Measurements from ENCODE around the gene KMT2E.

Gene KMT2E

DNA sequence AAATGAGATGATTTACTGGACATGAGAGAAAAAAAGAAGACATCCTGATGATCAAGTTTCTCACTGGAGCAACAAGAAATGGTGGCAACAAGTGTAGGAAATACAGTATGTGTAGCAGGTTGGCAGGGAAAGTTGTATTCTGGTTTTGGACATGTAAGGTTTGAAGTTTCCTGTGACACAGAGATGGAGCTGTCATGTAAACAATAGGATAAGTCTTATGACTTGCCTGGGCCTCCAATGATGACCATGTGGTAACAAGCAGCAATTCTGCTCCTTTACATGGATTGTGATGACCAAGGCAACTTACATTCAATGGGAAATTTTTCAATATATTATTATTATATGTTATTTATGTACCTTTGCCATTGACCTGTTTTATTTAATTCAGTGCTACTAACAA, 125.4 kb downstream of the KMT2E start:
- Histone ChIP-seq H3K4me3 (ENCODE audit: low read length) (no peak overlapping the region), H3K36me3 (ENCODE audit: insufficient read depth, low read length) (peaks cover 34% of the 10 kb centered on the region), H3K4me1 (ENCODE audit: insufficient read depth, low read length) (no peaks in the 10 kb centered on the region), H3K27me3 (ENCODE audit: insufficient read depth, low read length) (no peaks in the 10 kb centered on the region), H3K9me3 (ENCODE audit: insufficient read depth, low read depth, low read length) (no peaks in the 10 kb centered on the region), H3K9ac (ENCODE audit: low read depth, low read length) (no peak overlapping the region), H3K27ac (ENCODE audit: low read depth, low read length) (no peak overlapping the region)

DNA sequence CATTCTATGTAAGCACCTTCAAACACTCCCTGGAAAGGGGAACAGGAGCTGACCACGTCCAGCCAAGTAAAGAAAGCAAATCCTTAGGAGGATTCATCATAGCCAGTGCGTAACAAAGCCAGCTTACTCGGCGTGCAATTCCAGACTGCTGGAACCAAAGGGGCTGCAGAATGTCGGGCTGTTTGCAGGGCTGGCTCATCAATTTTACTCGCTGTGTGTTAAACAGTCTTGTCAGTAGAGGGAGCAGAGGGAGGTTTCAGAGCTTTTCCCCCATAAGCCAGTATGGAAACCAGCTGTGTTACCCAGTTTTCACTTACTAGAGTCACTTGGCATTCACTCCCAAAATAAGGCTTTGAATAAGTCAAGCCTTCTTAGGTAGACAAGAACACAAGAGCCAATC, 127.1 kb downstream of the KMT2E start:
- peaks cover 34% of the 10 kb centered on the region for H3K36me3 ChIP-seq (ENCODE audit: insufficient read depth, low read length)
- H3K27ac ChIP-seq (ENCODE audit: low read depth, low read length) = no peak overlapping the region
- WGBS = 65% methylated on average over 6 of the region's 6 CpGs

DNA sequence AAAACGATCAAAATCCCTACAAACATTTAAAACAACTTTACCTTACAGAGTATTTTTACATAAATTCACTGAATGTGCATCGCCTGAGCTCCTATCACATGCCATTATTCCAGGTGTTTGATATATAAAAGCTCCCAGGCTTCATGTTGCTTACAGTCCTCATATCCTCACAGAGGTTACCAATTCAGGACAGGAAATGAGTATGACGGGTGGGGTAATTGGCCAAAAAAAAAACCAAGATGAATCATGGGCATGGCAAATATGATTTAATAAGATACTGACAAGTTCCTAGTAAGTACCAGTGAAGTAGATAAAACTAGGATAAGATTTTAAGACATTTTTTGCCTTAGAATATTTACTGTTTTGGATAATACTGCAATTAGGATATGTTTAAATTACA, 135.8 kb downstream of the KMT2E start:
- Histone ChIP-seq H3K4me3 (ENCODE audit: low read length) (no peak overlapping the region), H3K36me3 (ENCODE audit: insufficient read depth, low read length) (0 out of 2 replicates have a peak, but pooled peaks cover 4% of the 10 kb centered on the region), H3K27ac (ENCODE audit: low read depth, low read length) (no peak overlapping the region), H3K9me3 (ENCODE audit: insufficient read depth, low read depth, low read length) (no peaks in the 10 kb centered on the region), H3K9ac (ENCODE audit: low read depth, low read length) (no peak overlapping the region), H3K4me1 (ENCODE audit: insufficient read depth, low read length) (no peaks in the 10 kb centered on the region), H3K27me3 (ENCODE audit: insufficient read depth, low read length) (no peaks in the 10 kb centered on the region)
- 89% methylated on average over 3 of the region's 3 CpGs for WGBS

More for the DNA sequence above, 127.1 kb downstream of the KMT2E start:
- Histone ChIP-seq H3K9ac (ENCODE audit: low read depth, low read length) (no peak overlapping the region), H3K4me1 (ENCODE audit: insufficient read depth, low read length) (no peaks in the 10 kb centered on the region), H3K27me3 (ENCODE audit: insufficient read depth, low read length) (no peaks in the 10 kb centered on the region), H3K4me3 (ENCODE audit: low read length) (no peak overlapping the region), H3K9me3 (ENCODE audit: insufficient read depth, low read depth, low read length) (no peaks in the 10 kb centered on the region)

DNA sequence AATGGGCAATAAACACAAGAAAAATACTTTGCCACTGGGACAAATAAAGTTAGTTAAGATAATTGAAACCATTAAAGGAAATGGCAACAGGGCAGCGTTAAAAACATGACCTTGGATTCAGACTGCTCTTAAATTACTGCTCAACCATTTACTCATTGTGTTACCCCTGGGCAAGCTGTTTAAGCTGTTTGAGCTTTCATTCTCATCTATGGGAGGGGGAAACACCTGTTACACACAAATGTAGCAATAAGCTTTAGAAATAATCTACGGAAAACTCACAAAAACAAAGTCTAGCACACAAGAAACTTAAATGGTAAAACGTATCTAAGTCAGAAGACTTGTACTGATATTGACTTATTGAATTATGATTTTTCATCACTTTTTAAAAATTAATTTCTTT, 137.1 kb downstream of the KMT2E start:
- 96% methylated on average over 2 of the region's 3 CpGs for WGBS
- no peaks in the 10 kb centered on the region for H3K27me3 ChIP-seq (ENCODE audit: insufficient read depth, low read length)
- no peak overlapping the region for H3K27ac ChIP-seq (ENCODE audit: low read depth, low read length)
- H3K4me1 ChIP-seq (ENCODE audit: insufficient read depth, low read length) = no peaks in the 10 kb centered on the region
- no peak overlapping the region for H3K9ac ChIP-seq (ENCODE audit: low read depth, low read length)
- H3K4me3 ChIP-seq (ENCODE audit: low read length) = no peak overlapping the region
- H3K36me3 ChIP-seq (ENCODE audit: insufficient read depth, low read length) = peaks cover 7% of the 10 kb centered on the region; the same call in 1 of the 2 replicates
- no peaks in the 10 kb centered on the region for H3K9me3 ChIP-seq (ENCODE audit: insufficient read depth, low read depth, low read length)

DNA sequence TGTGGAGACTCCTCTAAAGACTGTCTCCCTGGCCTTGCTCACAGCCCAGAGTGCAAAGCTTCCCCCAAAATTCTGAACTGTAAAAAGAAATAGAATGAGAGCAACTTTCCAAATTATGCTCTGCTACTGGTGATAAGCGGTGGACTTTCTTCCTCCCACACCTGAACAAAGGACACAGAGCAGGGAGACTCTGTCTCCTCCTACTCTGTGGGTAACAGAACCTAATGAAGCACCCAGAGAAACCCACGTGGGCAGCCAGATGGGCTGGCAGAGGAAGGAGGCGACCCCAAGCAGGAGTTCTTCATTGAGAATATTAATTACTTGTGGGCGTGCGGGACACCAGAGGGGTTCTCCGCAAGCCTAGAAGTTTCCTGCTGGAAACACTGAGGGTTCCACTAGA, 139.5 kb downstream of the KMT2E start:
- no peaks in the 10 kb centered on the region for H3K9me3 ChIP-seq (ENCODE audit: insufficient read depth, low read depth, low read length)
- no peak overlapping the region for H3K27ac ChIP-seq (ENCODE audit: low read depth, low read length)
- H3K27me3 ChIP-seq (ENCODE audit: insufficient read depth, low read length) = no peaks in the 10 kb centered on the region
- H3K4me1 ChIP-seq (ENCODE audit: insufficient read depth, low read length) = no peaks in the 10 kb centered on the region
- H3K36me3 ChIP-seq (ENCODE audit: insufficient read depth, low read length) = peaks cover 3% of the 10 kb centered on the region; the same call in 1 of the 2 replicates
- no peak overlapping the region for H3K9ac ChIP-seq (ENCODE audit: low read depth, low read length)
- WGBS = 94% methylated on average over 6 of the region's 6 CpGs
- no peak overlapping the region for H3K4me3 ChIP-seq (ENCODE audit: low read length)

DNA sequence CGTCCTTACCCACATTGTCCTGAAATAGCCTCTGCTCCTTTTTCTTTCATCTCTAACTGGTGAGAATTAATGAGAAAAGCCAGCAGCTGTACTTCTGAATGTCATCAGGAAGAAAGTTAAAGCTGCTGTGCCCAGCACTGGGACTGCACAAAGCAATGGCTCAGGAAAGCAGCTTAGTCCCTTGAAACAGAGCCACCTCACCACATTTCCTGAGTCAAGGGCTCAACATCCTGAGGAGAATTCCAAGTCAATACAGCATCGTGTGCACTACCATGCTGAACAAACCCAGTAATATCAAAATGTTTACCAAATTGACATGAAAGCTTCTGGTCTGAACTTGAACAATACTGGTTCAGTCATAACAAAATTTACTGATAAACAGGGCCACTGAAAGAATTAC, 140.1 kb downstream of the KMT2E start:
- H3K4me3 ChIP-seq (ENCODE audit: low read length) = no peak overlapping the region
- peaks cover 3% of the 10 kb centered on the region; the same call in 1 of the 2 replicates for H3K36me3 ChIP-seq (ENCODE audit: insufficient read depth, low read length)
- no peaks in the 10 kb centered on the region for H3K27me3 ChIP-seq (ENCODE audit: insufficient read depth, low read length)
- no peak overlapping the region for H3K27ac ChIP-seq (ENCODE audit: low read depth, low read length)
- no peaks in the 10 kb centered on the region for H3K9me3 ChIP-seq (ENCODE audit: insufficient read depth, low read depth, low read length)
- H3K4me1 ChIP-seq (ENCODE audit: insufficient read depth, low read length) = no peaks in the 10 kb centered on the region
- H3K9ac ChIP-seq (ENCODE audit: low read depth, low read length) = no peak overlapping the region
- whole genome bisulfite sequencing = 98% methylated on average over 2 of the region's 2 CpGs

DNA sequence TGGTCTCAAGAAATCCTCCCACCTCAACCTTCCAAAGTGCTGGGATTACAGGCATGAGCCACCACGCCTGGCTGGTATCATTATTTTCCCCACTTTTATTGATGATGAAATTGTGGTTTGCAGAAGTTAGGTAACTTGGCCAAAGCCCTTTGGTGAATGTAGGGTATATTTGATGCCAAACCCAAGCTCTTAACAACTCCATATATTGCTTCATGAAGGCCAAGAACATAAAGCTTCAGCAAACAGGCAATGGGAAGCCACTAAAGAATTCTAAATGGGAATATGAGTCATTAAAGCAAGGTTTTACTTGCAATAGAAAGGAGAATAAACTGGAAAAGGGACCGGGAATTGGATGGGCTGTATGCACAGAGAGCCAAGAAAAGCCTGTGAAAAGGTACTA, 142.7 kb downstream of the KMT2E start:
- H3K9ac ChIP-seq (ENCODE audit: low read depth, low read length) = no peak overlapping the region
- WGBS = 95% methylated on average over 1 of the region's 2 CpGs
- H3K4me1 ChIP-seq (ENCODE audit: insufficient read depth, low read length) = no peaks in the 10 kb centered on the region
- H3K27me3 ChIP-seq (ENCODE audit: insufficient read depth, low read length) = no peaks in the 10 kb centered on the region
- no peak overlapping the region for H3K27ac ChIP-seq (ENCODE audit: low read depth, low read length)
- no peaks in the 10 kb centered on the region for H3K9me3 ChIP-seq (ENCODE audit: insufficient read depth, low read depth, low read length)
- no peak overlapping the region for H3K4me3 ChIP-seq (ENCODE audit: low read length)
- H3K36me3 ChIP-seq (ENCODE audit: insufficient read depth, low read length) = peaks cover 14% of the 10 kb centered on the region

DNA sequence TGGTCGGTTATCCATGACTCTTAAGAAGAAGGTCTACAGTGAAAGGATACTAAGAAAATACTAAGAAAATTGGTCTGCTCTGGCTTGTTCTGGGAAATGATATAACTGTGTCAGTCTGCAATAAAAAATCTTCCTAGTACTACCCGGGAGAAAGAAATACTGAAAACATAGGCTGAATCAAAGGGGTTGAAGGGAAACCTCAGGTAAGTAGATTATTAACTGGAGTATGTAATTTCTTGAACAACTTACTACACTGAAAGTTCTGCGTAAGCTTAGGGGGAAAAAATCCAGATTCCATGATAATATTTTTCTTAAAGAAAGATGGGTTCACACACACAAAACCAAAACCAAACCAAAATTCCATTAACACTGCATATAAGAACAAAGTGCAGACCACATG, 143.3 kb downstream of the KMT2E start:
- Histone ChIP-seq H3K4me1 (ENCODE audit: insufficient read depth, low read length) (no peaks in the 10 kb centered on the region), H3K36me3 (ENCODE audit: insufficient read depth, low read length) (peaks cover 14% of the 10 kb centered on the region), H3K4me3 (ENCODE audit: low read length) (no peak overlapping the region), H3K27me3 (ENCODE audit: insufficient read depth, low read length) (no peaks in the 10 kb centered on the region), H3K9ac (ENCODE audit: low read depth, low read length) (no peak overlapping the region), H3K9me3 (ENCODE audit: insufficient read depth, low read depth, low read length) (no peaks in the 10 kb centered on the region), H3K27ac (ENCODE audit: low read depth, low read length) (no peak overlapping the region)
- 88% methylated on average over 2 of the region's 3 CpGs for WGBS

DNA sequence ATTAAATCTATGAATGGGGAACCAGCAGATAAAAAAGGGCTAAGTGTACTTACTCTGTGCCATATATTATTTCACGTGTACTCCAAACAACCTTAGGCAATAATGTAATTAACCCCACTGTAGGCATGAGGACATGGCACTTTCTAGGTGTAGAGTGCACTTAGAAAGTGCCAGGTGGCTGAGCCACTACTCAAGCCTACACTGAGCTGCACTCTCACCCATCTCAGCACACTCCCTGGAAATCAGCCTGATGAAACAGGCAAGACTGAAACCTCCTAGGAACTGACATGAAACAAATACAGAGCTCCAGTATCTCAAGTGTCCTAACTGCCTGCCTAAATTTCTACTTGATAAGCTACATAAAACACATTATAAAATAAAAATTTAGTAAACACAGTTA, 147.4 kb downstream of the KMT2E start:
- Histone ChIP-seq H3K9me3 (ENCODE audit: insufficient read depth, low read depth, low read length) (no peaks in the 10 kb centered on the region), H3K27ac (ENCODE audit: low read depth, low read length) (no peak overlapping the region), H3K4me1 (ENCODE audit: insufficient read depth, low read length) (no peaks in the 10 kb centered on the region), H3K27me3 (ENCODE audit: insufficient read depth, low read length) (no peaks in the 10 kb centered on the region), H3K4me3 (ENCODE audit: low read length) (no peak overlapping the region), H3K9ac (ENCODE audit: low read depth, low read length) (no peak overlapping the region), H3K36me3 (ENCODE audit: insufficient read depth, low read length) (peaks cover 24% of the 10 kb centered on the region)
- 100% methylated on average over 1 of the region's 1 CpG for WGBS

Measured in HUES64 (cell line).